Measurements from ENCODE around the gene DOK5. TPM values are rescaled to one million over a fixed set of nuclear protein-coding genes. Genes with fewer than 3 reads are reported as not detected.

The DOK5 gene
- total RNA-seq, 3 donors from 2014 or later (not counting 1 experiment from before 2014, with no cell fraction given), result not detected

DNA sequence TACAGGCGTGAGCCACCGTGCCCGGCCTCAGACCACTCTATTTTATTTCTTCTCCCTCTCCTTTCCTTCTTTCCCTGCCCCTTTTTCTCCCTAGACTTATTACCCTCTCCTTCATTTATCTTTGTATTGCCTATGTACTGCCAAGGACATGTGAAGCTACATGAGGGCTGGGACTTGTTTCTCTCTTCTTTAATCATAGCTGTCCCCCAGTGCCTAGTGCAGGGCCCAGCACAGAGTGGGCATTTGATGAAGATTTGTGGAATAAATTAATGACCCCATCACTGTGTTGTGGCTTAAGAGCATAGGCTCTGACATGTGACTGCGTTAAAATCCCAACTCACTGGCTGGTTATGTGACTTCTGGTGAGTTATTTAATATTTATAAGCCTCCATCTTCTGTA, 6.0 kb downstream of the DOK5 start:
- intact Hi-C loops (cut with micrococcal nuclease), result no loop called here
- WGBS (ENCODE audit: insufficient coverage), result 100% methylated on average over 3 of the region's 4 CpGs
- ATAC-seq (no peak), DNase-seq (no peak)
- Mint-ChIP-seq H3K4me1 (no peaks in the 10 kb centered on the region), H3K4me3 (no peak overlapping the region), H3K27me3 (ENCODE audit: low read depth in 2 of 2) (peaks cover 25 to 36% of the 10 kb centered on the region in 2 donors), H3K27ac (no peak overlapping the region), H3K9me3 (peaks cover 0 to 3% of the 10 kb centered on the region in 2 donors), H3K36me3 (peaks cover 7% of the 10 kb centered on the region)
- Histone ChIP-seq H3K36me3 (ENCODE audit: control insufficient read depth, insufficient read depth, low read length) (no peaks in the 10 kb centered on the region), H3K27ac (ENCODE audit: low read length) (no peak overlapping the region), H3K9me3 (ENCODE audit: control insufficient read depth, insufficient read depth, low read length) (no peaks in the 10 kb centered on the region), H3K4me3 (ENCODE audit: low read length) (no peak overlapping the region), H3K27me3 (ENCODE audit: control insufficient read depth, insufficient read depth, low read length) (peaks cover 10% of the 10 kb centered on the region), H3K4me1 (ENCODE audit: control insufficient read depth, insufficient read depth, low read length) (no peaks in the 10 kb centered on the region)
- TF ChIP-seq, protein P1, sequence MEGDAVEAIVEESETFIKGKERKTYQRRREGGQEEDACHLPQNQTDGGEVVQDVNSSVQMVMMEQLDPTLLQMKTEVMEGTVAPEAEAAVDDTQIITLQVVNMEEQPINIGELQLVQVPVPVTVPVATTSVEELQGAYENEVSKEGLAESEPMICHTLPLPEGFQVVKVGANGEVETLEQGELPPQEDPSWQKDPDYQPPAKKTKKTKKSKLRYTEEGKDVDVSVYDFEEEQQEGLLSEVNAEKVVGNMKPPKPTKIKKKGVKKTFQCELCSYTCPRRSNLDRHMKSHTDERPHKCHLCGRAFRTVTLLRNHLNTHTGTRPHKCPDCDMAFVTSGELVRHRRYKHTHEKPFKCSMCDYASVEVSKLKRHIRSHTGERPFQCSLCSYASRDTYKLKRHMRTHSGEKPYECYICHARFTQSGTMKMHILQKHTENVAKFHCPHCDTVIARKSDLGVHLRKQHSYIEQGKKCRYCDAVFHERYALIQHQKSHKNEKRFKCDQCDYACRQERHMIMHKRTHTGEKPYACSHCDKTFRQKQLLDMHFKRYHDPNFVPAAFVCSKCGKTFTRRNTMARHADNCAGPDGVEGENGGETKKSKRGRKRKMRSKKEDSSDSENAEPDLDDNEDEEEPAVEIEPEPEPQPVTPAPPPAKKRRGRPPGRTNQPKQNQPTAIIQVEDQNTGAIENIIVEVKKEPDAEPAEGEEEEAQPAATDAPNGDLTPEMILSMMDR (IDR thresholded peaks at IDR 0.05), result no peak

GRCh38 chr20:54485631-54486030, 10.2 kb downstream of the DOK5 start:
- ATAC-seq (no peak), DNase-seq (no peak)
- Histone ChIP-seq H3K27ac (ENCODE audit: low read length) (no peak overlapping the region), H3K4me3 (ENCODE audit: low read length) (no peak overlapping the region), H3K4me1 (ENCODE audit: control insufficient read depth, insufficient read depth, low read length) (no peaks in the 10 kb centered on the region), H3K27me3 (ENCODE audit: control insufficient read depth, insufficient read depth, low read length) (no peaks in the 10 kb centered on the region), H3K36me3 (ENCODE audit: control insufficient read depth, insufficient read depth, low read length) (no peaks in the 10 kb centered on the region), H3K9me3 (ENCODE audit: control insufficient read depth, insufficient read depth, low read length) (no peaks in the 10 kb centered on the region)
- no peak overlapping the region for H3K4me3 Mint-ChIP-seq
- H3K27me3 Mint-ChIP-seq (ENCODE audit: low read depth in 2 of 2), result peaks cover 2 to 5% of the 10 kb centered on the region in 2 donors
- H3K4me1 Mint-ChIP-seq, result no peaks in the 10 kb centered on the region
- H3K9me3 Mint-ChIP-seq, result peaks cover 0 to 3% of the 10 kb centered on the region in 2 donors
- WGBS (ENCODE audit: insufficient coverage), result 72% methylated on average over 7 of the region's 8 CpGs
- TF ChIP-seq, protein P1 (IDR thresholded peaks at IDR 0.05), result no peak
- H3K36me3 Mint-ChIP-seq, result no peaks in the 10 kb centered on the region
- intact Hi-C loops (cut with micrococcal nuclease), result no loop called here
- no peak overlapping the region for H3K27ac Mint-ChIP-seq

- no peak overlapping the region for H3K27ac ChIP-seq (ENCODE audit: low read length)
- Mint-ChIP-seq H3K9me3 (peaks cover 0 to 3% of the 10 kb centered on the region in 2 donors), H3K4me1 (no peaks in the 10 kb centered on the region), H3K27ac (no peak overlapping the region), H3K4me3 (no peak overlapping the region), H3K36me3 (no peaks in the 10 kb centered on the region), H3K27me3 (ENCODE audit: low read depth in 2 of 2) (peaks cover 0 to 2% of the 10 kb centered on the region in 2 donors)
- TF ChIP-seq, protein P1 (IDR thresholded peaks at IDR 0.05), result no peak
- DNase-seq, result no peak
- no CpG with 5 or more reads among the region's 4 CpGs for WGBS (ENCODE audit: insufficient coverage)
- H3K4me1 ChIP-seq (ENCODE audit: control insufficient read depth, insufficient read depth, low read length), result no peaks in the 10 kb centered on the region
- ATAC-seq, result no peak
- no peaks in the 10 kb centered on the region for H3K27me3 ChIP-seq (ENCODE audit: control insufficient read depth, insufficient read depth, low read length)
- intact Hi-C loops (cut with micrococcal nuclease), result no loop called here
- no peaks in the 10 kb centered on the region for H3K36me3 ChIP-seq (ENCODE audit: control insufficient read depth, insufficient read depth, low read length)
- H3K4me3 ChIP-seq (ENCODE audit: low read length), result no peak overlapping the region
- H3K9me3 ChIP-seq (ENCODE audit: control insufficient read depth, insufficient read depth, low read length), result no peaks in the 10 kb centered on the region
Observed at GRCh38 chr20:54486585-54486984, 11.2 kb downstream of the DOK5 start.

- ATAC-seq, result no peak
- H3K27me3 Mint-ChIP-seq (ENCODE audit: low read depth in 2 of 2), result peaks cover 0 to 4% of the 10 kb centered on the region in 2 donors
- 92% methylated on average over 1 of the region's 2 CpGs for WGBS (ENCODE audit: insufficient coverage)
- Histone ChIP-seq H3K4me1 (ENCODE audit: control insufficient read depth, insufficient read depth, low read length) (no peaks in the 10 kb centered on the region), H3K4me3 (ENCODE audit: low read length) (no peak overlapping the region), H3K27ac (ENCODE audit: low read length) (no peak overlapping the region), H3K36me3 (ENCODE audit: control insufficient read depth, insufficient read depth, low read length) (no peaks in the 10 kb centered on the region), H3K9me3 (ENCODE audit: control insufficient read depth, insufficient read depth, low read length) (no peaks in the 10 kb centered on the region), H3K27me3 (ENCODE audit: control insufficient read depth, insufficient read depth, low read length) (no peaks in the 10 kb centered on the region)
- no peaks in the 10 kb centered on the region for H3K4me1 Mint-ChIP-seq
- no peak overlapping the region for H3K27ac Mint-ChIP-seq
- intact Hi-C loops (cut with micrococcal nuclease), result no loop called here
- no peaks in the 10 kb centered on the region for H3K36me3 Mint-ChIP-seq
- H3K9me3 Mint-ChIP-seq, result peaks cover 0 to 5% of the 10 kb centered on the region in 2 donors
- no peak overlapping the region for H3K4me3 Mint-ChIP-seq
- DNase-seq, result no peak
- TF ChIP-seq, protein P1 (IDR thresholded peaks at IDR 0.05), result no peak
Observed at GRCh38 chr20:54488442-54488841, 13.0 kb downstream of the DOK5 start.
